ENCODE results near the gene CENPQ.

Gene CENPQ

DNA sequence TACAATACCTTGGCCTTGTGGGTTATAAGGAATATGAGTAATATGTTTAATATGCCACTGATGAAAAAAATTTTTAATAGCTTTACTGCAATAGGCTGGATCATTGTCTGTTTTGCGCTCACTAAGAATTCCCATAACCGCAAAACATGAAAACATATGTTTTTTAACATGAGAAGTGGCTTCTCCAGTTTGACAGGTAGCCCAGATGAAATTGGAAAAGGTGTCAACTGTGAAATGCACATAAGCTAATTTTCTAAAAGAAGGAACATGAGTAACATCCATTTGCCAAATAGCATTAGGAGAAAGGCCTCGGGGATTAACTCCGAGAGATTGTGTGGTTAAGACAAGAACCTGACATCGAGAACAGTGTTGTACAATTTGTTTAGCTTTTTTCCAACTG is 41.5 kb downstream of the CENPQ start:
- DNase-seq (ENCODE audit: low read depth, low spot score) = no peak

- no peak for DNase-seq (ENCODE audit: low read depth, low spot score)
Measured at GRCh38 chr6:49506569-49507111, 43.5 kb downstream of the CENPQ start.

DNA sequence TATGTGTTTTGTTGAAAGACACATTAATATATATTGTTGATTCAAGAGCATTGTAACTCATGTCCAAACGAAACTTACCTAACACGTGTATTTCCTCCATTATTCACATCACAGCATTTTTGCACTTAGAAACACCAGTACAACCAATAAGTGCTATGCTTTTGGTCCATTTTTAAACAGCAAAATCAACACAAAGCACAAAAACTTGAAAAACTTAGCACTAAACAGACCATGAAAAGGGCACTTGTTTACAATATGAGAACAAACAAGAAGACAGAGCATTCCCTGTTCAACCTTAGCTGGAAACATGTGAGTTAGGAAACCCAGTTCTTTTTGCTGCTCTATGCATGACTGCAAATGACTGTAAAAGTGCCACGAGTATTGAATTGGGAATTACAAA is 46.2 kb downstream of the CENPQ start:
- no peak for DNase-seq (ENCODE audit: low read depth, low spot score)

DNA sequence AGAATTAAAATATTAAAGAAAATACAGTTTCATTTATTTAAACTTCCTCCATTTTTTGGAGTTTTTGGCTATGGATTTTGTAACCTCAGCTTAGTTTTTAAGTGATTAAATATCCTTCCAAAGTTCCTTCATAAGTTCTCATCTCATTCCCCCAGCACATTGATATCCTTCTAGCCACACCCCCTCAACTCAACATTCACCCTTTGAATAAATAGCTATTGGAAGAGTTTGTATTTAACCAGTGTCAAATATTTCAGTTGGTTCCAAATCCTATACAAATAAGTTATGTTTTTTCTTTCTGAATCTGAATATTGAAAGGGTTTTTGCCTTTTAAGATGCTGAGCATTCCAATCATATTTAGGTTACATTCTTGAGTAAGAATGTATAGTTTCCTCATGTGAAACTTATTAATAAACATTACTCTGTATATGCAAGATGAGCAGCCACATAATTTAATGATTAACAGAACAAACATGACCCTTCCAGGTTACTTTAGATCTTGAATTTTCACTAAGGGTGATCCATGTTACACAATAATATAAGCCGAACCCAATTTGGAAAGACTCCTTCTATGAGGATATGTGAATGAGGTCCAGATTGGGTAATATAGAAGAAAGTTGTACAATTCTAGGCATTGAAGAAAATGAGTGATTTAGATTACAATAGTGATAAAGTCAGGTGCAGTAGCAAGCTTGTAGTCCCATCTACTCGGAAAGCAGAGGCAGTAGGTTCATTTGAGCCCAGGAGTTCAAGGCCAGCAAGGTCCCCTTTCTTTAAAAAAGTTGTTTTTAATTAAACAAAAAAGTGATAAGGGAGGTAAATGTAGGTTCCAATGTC is 50.2 kb downstream of the CENPQ start:
- DNase-seq (ENCODE audit: low read depth, low spot score) = no peak

DNA sequence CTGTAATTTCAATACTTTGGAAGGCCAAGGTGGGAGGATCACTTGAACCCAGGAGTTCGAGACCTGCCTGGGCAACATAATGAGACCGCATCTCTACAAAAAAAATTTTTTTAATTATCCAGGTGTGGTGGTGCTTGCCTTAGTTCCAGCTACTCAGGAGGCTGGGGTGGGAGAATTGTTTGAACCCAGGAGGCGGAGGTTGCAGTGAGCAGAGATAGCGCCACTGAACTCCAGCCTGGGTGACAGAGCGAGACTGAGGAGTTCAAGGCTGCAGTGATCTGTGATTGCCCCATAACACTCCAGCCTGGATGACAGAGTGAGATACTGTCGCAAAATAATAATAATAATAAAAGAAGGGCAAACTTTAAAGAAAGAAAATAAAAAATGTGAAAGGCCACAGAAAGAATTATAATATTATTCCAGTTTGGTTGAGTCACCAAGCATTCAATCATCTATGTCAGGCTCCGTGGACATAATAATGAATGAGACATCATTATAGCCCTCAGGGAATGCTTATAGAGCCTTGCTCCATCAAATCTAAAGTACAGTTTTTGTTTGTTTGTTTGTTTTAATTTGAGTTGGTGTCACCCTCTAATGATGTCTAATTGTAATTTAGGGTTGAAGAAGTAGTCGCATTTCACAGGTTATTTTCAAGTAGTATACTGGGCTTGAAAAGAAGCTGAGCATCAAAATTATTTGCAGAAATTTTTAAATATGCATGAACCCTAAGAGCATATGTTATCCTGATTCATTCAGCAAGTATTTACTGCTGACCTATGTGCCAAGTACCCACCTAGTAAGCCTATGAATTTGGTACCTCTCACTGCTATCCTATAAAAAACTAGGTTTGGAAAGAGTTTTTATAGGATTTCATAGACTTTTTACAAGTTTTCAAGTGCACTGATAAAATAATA is 51.7 kb downstream of the CENPQ start:
- no peak for DNase-seq (ENCODE audit: low read depth, low spot score)

DNA sequence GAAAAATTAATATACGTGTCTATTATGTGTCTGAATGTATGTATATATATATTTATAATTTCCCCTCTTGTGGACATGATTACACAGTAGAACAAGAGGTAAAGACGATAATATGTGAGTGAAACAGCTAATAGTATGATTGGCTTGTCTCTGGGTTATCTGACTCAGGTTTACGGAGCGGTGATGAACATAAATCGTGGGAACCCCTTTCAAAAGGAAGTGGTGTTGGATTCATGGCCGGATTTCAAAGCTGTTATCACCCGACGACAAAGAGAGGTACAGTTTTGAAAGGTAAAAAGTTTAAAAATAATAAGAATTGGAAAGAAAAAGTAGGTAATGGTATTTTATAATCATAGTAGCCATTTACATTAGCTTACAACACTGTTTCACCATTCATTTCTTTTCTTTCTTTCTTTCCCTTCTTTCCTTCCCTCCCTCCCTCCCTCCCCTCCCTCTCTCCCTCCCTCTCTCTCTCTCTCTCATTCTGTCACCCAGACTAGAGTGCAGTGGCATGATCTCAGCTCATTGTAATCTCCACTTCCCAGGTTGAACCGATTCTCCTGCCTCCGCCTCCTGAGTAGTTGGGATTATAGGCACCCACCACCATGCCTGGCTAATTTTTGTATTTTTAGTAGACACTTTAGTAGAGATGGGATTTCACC is 52.4 kb downstream of the CENPQ start:
- no peak for DNase-seq (ENCODE audit: low read depth, low spot score)

- DNase-seq (ENCODE audit: low read depth, low spot score) = no peak
Measured at GRCh38 chr6:49516147-49516505, 53.0 kb downstream of the CENPQ start.

DNA sequence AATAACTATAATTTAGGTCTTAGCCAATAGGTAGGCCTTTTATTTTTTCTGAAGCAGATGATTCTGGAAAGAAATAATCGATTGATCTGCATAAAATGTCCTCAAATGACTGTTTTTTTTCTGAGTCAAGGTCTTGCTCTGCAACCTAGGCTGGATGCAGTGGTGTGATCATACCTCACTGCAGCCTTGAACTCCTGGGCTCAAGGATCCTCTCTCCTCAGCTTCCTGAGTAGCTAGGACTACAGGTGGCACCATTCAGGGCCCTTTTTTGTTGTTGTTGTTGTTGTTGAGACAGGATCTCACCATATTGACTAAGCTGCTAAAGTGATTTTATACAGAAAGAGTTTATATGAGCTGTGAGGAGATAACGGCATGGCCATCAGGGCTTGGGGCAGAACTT is 54.7 kb downstream of the CENPQ start:
- DNase-seq (ENCODE audit: low read depth, low spot score) = no peak

GRCh38 chr6:49519660-49520059 is 56.5 kb downstream of the CENPQ start:
- DNase-seq (ENCODE audit: low read depth, low spot score) = no peak

GRCh38 chr6:49522710-49523593 is 59.8 kb downstream of the CENPQ start:
- no peak for DNase-seq (ENCODE audit: low read depth, low spot score)

- DNase-seq (ENCODE audit: low read depth, low spot score) = no peak
Measured at GRCh38 chr6:49523901-49524300, 60.7 kb downstream of the CENPQ start.

DNA sequence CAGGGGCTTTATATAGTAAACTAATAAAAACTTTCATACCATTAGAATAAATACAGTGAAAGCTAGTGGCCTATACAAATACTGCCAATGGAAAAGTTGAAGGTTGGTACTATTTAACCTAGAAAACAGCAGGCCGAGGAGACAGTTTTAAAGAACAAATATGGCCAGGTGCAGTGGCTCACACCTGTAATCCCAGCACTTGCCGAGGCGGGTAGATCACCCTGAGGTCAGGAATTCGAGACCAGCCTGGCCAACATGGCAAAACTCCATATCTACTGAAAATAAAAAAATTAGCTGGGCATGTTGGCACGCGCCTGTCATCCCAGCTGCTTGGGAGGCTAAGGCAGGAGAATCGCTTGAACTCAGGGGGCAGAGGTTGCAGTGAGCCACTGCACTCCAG is 61.4 kb downstream of the CENPQ start:
- no peak for DNase-seq (ENCODE audit: low read depth, low spot score)

- DNase-seq (ENCODE audit: low read depth, low spot score) = no peak
Measured at GRCh38 chr6:49526598-49526997, 63.4 kb downstream of the CENPQ start.

DNA sequence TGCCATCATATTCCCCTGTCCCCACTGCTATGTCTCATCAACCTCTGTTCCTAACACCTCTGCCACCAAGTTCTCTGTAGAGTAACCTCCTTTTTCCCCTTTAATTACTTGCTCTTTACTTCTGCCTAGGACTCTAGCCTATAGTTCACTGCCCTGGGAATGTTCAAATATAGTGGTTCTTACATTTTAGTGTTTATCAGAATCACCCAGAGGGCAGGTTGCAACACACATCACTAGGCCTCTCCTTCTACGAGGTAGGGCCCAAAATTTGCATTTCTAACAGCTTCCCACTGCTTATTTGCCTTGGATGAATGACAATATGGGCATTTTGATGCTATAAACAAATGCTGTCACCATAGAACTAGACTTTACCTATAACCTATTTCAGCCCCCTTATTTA is 64.2 kb downstream of the CENPQ start:
- no peak for DNase-seq (ENCODE audit: low read depth, low spot score)

GRCh38 chr6:49528571-49528970 is 65.4 kb downstream of the CENPQ start:
- no peak for DNase-seq (ENCODE audit: low read depth, low spot score)

DNA sequence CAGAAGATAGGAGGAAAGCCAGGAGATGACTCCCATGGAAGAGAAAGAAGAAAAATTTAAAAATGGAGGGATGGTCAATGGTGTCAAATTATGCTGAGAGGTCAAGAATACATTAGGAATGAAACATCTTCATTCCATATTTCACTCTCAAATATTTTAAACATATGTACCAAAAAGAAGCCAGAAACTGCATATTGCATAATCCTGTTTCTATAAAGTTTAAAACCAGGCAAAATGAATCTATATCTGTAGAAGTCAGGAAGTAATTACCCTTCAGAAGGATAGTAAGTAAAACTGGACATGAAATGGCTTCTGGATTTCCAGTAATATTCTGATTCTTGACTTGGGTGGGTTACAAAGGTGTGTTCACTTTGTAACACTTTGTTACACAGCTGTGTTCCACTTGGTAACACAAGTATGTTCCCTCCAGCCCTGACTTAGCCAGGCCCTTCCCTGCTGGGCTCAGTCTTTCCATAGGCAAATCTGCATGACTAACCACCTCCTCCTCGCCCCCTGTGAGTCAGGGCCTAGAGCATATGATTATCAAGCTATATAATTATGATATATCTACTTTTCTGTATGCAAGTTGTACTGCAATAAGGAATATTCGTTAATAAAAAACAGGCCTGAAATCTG is 67.1 kb downstream of the CENPQ start:
- no peak for DNase-seq (ENCODE audit: low read depth, low spot score)

DNA sequence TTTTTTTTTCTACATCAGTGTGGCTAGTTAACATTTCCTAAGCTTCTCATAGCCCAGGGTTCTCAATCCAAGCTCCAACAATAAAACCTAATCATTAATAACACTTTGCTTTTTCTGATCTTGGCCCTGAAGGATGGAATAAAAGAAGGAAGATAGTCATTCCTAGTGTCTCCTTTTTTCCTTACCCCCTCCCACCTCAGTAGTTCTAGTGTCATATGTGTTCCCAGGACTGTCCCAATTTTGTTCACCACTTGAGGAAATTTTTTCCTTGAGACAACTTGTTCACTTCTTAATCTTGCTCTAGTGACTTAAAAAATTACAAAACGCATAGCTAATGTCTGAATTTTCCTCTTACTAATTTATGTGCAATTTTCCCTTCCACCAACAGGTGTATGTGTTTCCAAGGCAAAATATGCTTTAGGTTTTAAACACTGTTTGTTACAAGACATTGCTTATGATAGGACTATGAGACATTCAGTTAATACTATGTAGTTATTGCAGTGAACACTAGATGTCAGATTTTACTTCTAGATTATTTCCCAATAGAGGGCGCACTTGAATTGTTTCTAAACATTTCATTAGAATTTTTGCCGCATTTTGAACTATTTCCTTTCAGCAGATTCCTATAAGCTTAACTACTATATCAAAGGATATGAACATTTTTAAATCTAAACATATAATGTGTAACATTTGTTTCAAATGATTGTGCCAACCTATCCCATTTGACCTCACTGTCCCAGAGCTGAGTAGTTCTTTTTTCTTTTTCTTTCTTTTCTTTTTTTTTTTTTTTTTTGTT is 68.8 kb downstream of the CENPQ start:
- DNase-seq (ENCODE audit: low read depth, low spot score) = peak; percentile 5

DNA sequence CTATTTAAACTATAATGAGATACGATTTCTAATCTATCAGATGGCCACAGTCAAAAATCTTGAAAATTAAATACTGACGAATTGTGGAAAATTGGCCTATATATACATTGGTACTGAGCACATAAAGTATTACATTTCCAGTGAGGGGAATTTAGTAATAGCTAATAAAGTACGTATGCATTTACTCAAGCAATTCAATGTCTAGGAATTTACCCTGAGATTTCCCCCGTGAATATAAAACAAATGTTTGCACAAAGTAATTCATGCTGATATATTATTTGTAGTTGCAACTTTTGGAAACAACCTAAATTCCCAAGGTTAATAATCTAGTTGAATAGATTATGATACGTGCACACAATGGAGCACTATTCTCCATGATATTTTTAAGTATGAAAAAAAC is 72.6 kb downstream of the CENPQ start:
- DNase-seq (ENCODE audit: low read depth, low spot score) = no peak

DNA sequence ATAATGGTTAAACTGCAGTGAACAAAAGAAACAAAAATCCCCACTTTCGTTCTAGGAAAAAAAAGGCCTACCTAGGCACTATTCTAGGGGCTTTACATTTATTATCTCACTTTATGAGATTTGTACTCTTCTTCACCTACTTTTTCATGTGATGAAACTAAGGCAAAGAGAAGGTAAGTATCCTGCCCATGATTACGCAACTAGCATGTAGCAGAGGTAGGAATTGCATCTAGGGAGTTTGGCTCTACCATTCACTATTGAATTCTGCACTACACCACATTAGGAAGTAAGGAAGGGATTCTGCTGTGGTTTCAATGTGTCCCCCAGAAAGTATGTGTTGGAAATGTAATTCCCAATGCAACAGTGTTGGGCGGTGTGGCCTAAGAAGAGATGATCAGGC is 75.9 kb downstream of the CENPQ start:
- DNase-seq (ENCODE audit: low read depth, low spot score) = no peak

GRCh38 chr6:49540614-49541013 is 77.4 kb downstream of the CENPQ start:
- no peak for DNase-seq (ENCODE audit: low read depth, low spot score)
